ENCODE data around the gene CRAMP1.

Gene CRAMP1

DNA sequence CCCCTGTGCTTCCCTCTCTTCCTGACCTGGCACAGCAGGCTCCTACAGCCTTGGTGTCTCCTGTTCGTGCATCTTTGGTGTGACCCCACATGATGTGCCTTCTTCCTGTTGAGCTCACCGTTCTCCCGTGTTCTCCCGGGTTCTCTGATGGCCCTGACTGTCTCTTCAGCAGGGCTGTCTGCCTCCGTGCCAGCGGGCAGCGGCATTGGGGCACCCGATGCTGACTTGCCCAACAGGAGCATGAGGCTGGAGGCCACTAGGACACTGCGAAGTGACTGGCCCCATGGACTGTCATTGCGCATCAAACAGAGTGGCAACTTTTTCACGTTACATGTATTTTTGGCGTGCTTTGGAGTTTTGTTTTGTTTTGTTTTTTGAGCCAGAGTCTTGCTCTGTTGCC, 22.4 kb downstream of the CRAMP1 start:
- no peak for DNase-seq

DNA sequence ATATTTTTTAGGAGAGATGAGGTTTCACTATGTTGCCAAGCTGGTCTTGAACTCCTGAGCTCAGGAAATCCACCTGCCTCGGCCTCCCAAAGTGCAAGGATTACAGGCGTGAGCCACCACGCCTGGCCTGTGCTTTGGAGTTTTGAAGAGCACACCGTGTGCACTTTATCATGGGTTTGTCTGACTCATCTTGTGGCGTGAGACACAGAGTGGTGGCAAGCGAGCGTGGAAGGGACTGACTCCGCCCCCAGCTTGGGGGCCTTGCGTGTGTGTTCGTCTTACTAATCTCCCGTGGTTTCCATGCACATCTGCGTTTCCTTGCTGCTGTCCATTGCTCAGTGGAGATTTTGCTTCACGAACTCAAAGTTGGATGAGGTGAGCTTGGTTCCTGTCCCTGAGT, 22.9 kb downstream of the CRAMP1 start:
- DNase-seq, result no peak

DNA sequence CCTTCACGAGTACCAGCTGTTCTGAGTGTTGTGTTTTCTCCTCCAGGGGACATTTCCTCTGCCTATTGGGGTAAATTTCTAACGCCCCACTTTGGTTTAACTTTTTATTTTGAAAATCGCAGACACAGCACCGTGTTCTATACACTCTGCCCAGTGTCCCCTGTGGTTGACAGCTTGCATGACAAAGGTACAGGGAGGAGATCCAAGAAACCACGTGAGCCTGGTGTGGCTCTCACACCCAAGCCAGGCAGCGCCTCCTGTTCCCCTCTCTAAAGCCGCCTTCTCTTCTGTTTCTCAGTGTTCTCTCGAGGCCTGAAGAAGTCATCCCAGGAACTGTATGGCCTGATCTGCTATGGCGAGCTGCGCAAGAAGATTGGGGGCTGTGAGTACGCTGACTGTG, 25.4 kb downstream of the CRAMP1 start:
- DNase-seq, result no peak

DNA sequence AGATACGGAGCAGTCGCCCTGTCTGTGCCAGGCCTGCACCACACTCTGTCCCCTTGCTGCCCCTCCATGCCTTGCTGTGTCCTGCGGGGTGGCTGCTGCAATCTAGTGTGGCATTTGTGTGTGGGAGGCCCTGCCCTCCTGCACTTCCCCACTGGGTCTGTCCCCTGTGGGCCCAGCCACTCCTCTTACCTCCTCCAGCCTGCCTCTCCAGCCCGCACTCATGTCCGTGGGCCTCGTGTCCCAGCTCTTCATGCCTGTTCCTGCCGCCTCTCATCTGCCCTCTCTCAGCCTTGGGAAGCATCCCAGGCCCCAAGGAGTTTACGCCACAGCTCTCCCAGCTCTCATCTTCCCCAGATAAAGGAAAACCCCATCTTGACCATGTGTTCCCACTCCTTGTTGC, 26.6 kb downstream of the CRAMP1 start:
- DNase-seq, result no peak

DNA sequence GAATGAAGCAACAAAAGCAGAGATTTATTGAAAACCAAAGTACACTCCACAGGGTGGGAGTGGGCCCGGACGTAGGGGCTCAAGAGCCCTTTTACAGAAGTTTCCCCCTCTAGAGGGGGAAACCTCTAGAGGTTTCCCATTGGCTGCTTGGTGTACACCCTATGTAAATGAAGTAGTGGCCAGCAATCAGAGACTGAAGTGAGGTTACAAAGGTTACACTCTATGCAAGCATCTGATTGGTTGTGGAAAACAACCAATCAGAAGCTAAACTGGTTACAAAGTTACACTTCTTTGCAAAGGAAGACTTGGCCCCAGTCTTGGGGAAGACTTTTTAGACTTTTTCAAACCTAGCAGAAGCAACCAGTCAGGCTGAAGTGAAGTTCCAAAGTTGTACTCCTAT, 27.1 kb downstream of the CRAMP1 start:
- no peak for DNase-seq

DNA sequence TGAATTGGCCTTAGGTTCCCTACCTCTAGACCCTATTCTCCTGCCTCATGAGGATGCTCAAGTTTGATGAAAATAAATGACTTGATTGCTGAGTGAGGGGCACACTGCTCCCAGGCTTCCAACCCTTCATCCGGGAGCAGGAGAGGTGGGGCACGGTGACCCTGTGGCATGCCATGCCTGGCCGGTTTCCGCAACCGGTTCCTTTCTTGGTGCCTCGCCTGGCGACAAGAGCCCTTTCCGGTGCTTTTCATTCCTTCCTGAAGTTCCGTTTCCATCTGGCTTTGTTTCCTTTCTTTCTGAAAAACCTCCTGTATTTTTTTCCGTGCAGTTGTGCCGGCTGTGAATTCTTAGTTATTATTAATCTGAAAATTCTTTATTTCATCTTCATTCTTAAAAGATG, 27.7 kb downstream of the CRAMP1 start:
- DNase-seq, result no peak

DNA sequence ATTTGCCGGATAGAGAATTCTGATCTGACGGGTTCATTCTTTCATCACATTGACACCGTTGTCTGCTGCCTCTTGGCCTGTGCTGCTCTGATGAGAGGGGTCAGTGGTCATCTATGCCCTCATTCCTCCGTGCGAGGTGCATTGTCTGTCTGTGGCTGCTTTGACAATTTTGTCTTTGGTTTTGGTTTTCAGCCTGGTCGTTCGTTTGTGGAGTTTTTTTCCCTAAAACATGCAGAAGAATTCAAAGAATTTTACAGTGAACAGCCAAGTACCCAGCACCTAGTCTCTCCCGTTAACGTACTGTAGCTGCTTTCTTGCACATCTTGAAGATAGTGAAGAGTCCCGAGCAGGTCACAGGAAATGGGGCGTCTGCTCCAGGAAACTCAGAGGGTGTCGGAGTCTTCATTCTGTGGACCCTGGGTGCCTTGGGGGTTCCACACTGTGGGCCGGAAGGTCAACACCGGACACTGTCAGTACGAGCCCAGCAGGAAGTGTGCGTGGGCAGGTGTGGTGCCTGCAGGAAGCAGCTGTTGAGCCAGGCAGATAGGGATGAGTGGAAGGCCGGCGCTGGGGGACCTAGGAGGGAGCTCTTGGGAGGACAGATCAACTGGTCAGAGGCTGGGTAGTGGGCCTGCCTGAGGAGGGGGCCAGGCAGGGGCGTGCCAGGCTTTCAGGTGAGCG, 28.2 kb downstream of the CRAMP1 start:
- DNase-seq, result no peak

DNA sequence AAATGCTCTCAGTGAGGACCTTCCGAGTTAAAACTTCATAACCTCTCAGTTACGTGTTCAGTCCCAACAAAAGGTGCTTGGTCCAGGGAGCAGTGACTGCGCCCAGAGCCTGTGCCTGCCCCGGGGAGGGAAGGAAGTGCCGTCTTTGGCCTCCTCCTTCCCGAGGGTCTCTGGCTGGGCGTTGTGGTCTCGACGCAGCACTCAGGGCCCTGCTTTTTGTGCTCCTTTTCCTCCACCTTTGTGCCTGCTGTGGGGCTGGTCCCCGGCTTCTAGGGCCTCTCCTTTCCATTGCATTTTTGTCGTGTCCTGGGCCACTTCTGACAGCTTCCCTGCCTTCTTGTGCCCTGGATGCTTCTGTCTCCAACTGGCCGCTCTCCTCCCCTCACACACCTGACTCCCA, 29.1 kb downstream of the CRAMP1 start:
- no peak for DNase-seq

DNA sequence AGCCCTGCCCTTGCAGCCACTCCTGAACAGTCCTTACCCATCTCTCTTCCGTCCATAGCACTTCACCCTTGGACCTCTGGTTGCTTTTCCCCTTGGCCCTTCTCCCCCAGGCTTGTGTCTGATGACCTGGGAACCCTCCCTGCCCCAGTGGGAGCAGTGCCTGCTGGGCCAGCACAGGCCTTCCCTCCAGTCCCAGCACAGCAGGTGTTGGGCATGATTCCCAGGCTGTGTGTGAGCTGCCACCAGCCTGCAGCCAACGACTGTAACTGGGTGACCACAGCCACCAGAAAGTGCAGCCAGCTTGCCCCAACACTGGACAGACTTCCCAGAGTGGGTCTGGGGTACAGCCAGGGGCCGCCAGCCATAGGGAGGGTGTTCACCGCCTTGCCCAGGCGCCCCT, 30.0 kb downstream of the CRAMP1 start:
- DNase-seq, result no peak

DNA sequence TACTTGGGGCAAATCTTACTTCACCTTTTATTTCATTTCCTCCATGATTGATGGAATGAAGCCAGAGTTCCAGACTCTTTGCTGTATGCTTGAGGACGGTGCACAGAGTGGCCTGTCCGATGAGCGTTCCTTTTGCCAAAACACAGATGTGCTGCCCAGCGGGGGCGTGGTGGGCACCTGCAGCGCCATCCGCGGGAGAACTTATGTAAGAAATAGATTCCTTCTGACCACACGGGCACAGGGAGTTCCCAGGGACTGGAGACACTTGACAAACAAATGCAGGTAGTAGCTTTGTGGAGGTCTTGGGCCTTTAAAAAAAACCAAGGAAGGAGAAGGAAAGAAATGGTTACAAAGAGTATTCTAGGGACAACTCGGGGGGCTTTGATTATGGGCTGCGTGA, 30.6 kb downstream of the CRAMP1 start:
- DNase-seq, result no peak

DNA sequence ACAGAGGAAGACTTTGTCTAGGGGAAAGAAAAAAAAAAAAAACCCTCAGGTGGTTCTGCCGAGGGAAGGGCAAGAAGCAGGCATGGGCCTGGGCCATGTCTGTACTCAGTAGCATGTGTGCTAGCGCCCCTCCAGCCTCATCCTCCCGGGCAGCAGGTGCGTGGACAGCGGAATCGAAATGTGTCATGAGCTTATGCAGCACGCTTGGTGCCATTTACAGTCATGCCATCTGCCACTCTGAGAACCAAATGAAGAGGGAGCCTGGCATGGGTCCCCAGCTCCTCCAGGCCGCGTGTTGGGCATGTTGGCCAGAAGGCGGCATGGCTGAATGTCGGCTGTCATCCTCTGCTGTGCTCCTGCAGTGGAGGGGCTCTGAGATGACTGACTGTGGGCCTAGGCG, 31.4 kb downstream of the CRAMP1 start:
- no peak for DNase-seq

DNA sequence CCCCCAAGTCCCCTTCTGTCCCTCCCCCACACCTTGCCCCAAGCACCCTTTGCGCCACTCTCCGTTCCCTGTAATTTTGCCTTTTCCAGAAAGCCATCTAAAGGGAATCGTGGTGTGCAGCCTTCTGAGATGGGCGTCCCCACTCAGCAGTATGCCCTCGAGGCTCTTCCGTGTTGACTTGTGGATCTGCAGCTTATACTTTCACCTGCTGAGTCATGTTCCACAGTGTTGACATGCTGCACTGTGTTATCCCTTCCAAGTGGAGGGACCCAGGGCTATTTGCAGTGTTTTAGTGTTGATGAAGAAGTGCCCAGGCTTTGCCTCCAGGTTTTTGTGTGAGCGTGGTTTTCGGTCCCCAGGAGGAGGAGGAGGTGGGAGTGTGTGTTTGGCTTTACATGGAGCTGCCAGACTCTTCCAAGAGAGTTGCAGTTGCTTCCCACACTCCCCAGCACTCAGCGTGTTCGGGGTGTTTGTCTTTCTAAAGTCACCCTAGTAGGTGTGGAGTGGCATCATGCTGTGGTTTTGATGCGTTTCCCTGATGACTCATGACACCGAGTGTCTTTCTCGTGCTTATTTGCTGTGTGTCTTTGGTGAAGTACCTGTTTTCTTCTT, 33.9 kb downstream of the CRAMP1 start:
- no peak for DNase-seq

DNA sequence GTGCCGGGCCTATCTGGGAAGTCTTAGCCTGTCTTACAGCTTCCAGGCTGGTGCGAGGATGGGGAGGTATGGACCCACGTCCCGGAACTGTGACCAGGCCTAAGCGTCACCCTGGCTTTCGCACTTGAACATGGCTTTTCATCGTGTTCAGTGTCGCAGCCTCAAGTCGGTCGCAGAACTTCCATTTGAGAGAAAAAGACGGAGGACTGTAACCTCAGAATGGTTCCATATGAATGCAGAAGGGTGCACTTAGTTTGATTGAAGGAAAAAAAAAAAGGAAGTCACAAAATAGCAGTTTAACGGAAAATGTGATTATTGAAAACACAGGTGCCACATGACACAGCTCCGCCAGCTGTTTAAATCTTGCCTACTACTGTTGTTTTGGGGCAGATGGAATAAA, 35.7 kb downstream of the CRAMP1 start:
- no peak for DNase-seq

DNA sequence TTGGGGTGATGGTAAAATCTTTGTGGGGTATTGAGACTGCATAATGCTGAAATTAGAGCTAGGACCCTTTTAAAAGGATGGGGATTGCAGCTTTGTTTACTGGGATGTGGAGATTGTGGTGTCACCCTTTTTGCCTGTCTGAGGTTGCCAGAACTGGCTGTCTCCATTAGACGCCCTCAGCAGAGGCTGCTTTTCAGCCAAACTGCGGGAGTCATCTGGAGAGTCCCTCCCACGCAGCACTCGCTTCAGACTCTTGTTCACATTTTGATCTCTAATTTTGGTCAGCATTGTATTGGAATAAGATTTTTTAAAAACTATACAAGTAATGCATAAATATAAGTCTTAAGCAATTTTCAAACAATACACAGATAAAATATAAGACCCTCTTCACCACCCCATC, 38.0 kb downstream of the CRAMP1 start:
- DNase-seq, result no peak

DNA sequence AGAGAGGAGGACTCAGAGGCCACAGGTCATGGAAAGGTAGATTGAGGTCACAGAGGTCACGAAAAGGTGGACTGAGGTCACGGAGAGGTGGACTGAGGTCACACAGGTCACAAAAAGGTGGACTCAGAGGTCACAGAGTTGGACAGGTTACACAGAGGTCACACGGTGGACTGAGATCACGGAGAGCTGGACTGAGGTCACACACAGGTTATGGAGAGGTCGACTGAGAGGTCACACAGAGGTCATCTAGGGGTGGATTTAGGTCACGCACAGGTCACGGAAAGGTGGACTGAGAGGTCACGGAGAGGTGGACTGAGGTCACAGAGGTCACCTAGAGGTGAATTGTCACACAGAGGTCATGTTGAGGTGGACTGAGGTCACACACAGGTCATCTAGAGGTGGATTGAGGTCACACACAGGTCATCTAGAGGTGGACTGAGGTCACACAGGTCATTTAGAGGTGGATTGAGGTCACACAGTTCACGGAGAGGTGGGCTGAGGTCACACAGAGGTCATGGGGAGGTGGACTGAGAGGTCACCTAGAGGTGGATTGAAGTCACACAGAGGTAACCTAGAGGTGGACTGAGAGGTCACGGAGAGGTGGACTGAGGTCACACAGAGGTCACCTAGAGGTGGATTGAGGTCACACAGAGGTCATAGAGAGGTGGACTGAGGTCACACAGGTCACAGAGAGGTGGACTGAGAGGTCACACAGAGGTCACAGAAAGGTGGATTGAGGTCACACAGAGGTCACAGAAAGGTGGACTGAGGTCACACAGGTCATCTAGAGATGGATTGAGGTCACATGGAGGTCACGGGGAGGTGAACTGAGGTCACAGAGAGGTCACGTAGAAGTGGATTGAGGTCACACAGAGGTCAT, 39.2 kb downstream of the CRAMP1 start:
- no peak for DNase-seq

DNA sequence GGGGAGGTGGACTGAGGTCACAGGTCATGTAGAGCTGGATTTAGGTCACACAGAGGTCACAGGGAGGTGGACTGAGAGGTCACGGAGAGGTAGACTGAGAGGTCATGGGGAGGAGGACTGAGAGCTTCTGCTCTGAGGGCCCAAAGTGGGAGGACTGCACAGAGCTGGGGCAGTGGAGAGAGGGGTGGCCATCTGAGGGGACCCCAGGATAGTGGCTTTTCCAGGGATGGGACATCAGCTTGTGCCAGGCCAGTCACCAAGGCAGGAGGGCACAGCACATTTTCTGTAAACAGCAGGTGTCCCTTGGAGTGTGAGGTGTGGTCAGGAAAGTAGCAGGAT, 39.8 kb downstream of the CRAMP1 start:
- no peak for DNase-seq

DNA sequence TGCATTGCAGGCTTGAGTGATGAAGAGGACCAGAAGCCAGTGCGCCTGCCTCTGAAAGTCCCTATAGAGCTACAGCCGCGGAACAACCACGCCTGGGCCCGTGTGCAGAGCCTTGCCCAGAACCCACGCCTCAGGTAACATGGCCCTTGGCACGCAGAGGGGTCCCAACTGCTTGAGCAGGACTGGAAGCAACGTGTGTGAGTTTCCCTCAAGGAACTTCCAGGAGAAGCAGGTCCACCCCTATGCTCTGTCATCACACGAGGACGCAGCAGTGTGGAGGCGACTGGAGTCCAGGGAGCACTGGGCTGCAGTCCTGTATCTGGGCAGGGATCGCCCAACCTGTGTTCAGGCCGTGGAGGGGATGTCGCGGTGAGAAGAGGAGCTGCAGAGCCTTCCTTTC, 40.9 kb downstream of the CRAMP1 start:
- no peak for DNase-seq

DNA sequence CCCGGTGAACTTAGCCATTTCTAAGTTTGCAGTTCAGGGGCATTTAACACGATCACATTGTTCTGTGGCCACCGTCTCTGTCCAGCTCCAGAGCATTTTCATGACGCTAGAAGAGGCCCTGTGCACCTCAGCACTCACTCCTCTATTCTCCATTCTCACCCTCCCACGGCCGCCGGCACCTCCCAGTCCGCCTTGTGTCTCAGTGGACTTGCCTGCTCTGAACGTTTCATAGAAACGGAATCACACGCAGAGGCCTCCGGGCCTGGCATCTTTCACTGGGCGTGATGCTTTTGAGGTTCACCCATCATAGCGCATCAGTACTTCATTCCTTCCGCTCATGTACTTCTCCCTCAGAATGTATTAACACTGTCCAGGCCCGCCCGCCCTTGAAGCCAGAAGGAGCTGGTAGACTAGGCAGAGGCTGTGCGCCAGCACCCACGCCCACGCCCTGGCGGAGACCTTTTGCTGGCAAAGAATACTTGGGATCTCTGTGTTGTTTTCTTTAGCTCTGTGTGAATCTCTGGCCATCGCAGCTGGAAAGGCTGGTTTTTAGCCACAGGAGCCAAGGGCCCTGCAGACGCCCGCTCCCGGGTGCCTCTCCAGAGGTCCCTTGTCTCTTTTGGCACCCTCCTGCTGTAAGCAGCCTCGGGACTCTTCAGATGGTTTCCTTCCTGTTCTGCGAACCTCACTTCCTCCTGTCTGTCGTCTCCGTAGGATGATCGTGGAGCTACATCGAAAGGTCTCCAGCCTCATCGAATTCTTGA, 42.5 kb downstream of the CRAMP1 start:
- DNase-seq, result no peak

DNA sequence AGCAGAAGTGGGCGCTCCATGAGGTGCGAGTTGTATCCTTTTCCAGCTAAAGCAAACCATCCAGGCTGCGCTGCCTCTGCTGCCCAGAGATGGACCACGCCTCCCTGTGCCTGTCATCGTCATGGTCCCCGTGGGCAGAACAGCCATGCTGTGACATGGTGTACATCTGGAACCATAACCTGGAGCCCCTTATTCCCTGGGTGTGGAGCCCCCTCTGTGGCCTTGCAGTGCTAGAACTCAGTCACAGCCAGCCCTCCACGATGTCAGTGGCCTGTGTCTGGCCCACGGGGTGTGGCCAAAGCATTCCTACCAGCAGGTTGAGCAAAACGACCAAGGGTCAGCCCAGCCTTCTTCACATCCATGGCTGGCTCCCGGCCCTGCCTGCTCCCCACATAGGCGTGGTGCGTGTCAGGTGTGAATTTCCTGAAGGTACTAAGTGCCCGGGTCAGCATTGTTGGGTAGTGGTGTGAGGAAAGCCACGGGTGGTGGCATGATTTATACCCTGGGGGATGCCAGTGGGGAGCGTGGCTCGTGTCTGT, 43.2 kb downstream of the CRAMP1 start:
- no peak for DNase-seq

DNA sequence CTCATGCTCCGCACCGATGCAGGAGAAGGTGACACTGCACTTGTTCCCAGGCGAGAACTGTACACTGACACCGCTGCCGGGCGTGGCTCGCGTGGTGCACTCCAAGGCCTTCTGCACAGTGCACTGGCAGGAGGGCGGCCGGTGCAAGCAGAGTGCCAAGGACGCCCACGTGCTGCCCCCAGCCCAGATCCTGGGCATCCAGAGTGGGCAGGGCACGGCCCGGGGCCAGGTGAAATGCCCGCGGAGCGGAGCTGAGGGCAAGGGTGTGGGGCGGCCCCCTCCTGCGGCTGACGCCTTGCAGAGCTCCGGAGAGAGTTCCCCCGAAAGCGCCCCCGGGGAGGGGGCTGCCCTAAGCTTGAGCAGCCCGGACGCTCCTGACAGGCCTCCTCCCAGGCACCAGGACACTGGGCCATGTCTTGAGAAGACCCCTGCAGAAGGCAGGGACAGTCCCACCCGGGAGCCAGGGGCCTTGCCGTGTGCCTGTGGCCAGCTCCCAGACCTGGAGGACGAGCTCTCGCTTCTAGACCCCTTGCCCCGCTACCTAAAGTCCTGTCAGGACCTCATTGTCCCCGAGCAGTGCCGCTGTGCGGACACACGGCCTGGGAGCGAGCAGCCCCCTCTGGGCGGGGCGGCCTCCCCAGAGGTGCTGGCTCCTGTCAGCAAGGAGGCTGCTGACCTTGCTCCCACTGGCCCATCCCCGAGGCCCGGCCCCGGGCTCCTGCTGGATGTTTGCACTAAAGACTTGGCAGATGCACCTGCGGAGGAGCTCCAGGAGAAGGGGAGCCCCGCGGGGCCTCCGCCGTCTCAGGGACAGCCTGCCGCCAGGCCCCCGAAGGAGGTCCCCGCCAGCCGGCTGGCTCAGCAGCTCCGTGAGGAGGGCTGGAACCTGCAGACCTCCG, 44.0 kb downstream of the CRAMP1 start:
- DNase-seq, result no peak

DNA sequence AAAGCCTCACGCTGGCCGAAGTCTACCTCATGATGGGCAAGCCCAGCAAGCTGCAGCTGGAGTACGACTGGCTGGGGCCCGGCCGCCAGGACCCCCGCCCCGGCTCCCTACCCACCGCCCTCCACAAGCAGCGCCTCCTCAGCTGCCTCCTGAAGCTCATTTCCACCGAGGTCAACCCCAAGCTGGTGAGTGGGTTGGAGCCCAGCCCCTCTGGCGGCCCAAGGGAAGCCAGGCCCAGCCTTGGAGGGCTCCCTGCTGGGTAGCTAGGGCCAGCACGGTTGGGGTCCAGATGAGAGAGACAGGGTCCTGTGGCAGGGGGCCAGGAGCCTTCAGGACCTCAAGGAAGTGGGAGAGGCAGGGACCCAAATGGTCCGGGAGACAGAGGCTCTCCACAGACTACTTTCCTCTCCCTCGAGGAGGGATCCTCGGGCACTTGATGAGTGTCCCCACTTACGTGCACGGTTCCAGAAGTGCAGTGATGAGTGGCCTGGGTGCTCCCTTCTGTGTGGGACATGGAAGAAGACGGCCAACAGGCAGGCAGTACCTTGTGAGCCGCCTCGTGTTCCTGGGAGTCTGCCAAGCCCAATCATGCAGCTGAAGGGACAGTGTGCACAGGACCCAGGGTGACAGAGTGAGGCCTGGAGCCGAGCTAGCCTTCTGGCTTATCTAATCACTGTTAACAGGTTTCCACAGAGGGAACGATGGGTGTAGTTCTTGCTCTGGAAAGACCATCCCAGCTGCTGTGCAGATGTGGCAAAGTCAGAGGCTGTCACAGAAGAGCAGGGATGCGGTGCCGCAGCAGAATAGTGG, 44.9 kb downstream of the CRAMP1 start:
- DNase-seq, result no peak
